GM19372 (cell line): ENCODE results near the gene TMEM208.

Experiments used
- ATAC-seq: cut with Tn5 transposase; IDR thresholded peaks from one replicate; pipeline ENCODE4 v1.9.1; 2021; ENCODE audit warnings: mild to moderate bottlenecking, low read depth, moderate library complexity; ENCODE audit not compliant: unreplicated experiment

The TMEM208 gene

GRCh38 chr16:67270931-67271338 lies 44.0 kb downstream of the TMEM208 start:
- ATAC-seq, result no peak

GRCh38 chr16:67271446-67271845 lies 44.5 kb downstream of the TMEM208 start:
- no peak for ATAC-seq

GRCh38 chr16:67275321-67275720 lies 48.4 kb downstream of the TMEM208 start:
- ATAC-seq, result no peak

GRCh38 chr16:67277294-67277998 lies 50.5 kb downstream of the TMEM208 start:
- ATAC-seq, result no peak

- no peak for ATAC-seq
Measured at GRCh38 chr16:67277999-67278772, 51.3 kb downstream of the TMEM208 start.
